Measurements from ENCODE around the gene DAPK1. TPM values are rescaled to one million over a fixed set of nuclear protein-coding genes. Genes with fewer than 3 reads are reported as not detected.
A peak's percentile ranks its signal among the peaks of the same experiment; 100 is the strongest.

Gene DAPK1
- total RNA-seq, 2 experiments from 2014 or later: 1.6 to 1.9 TPM

DNA sequence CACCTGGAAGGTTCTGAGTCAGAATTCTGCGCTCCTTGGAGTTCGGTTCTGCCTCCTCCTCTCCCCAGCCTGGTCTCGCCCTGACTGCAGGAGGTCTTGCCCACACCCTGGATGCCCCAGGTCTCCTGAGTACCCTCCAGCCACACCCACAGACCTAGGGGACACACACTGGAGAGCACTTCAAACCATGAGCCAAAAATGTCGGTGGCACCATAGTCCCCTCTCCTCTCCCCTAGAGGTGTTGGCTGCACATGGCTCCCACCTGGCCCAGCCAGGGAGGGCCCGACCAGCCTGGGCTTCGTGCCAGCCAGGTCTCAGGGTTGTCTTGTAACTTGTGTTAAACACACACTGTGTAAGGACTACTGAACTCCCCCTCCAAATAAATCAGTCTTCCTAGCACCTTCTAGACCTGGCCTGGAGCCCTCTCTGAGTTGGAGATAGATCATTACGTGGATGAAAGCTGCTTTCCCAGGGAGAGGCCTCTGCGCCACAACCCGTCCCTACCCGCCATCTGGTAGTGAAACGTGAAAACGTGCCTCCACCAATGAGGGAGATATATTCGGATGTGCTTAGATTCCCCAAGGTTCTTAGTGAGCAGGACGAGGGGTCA, 178.3 kb downstream of the DAPK1 start:
- DNase-seq: no peak
- no peak overlapping the region for H3K27ac Mint-ChIP-seq
- no peaks in the 10 kb centered on the region for H3K27me3 Mint-ChIP-seq

GRCh38 chr9:87676976-87677775, 179.5 kb downstream of the DAPK1 start:
- no peak overlapping the region for H3K27ac Mint-ChIP-seq
- H3K36me3 Mint-ChIP-seq: no peaks in the 10 kb centered on the region
- no peaks in the 10 kb centered on the region for H3K9me3 Mint-ChIP-seq
- H3K27me3 Mint-ChIP-seq: no peaks in the 10 kb centered on the region
- no peak for DNase-seq
- no peak overlapping the region for H3K4me3 Mint-ChIP-seq
- peaks cover 3% of the 10 kb centered on the region for H3K4me1 Mint-ChIP-seq

More for the DNA sequence above, 178.3 kb downstream of the DAPK1 start:
- H3K4me3 Mint-ChIP-seq: no peak overlapping the region
- peaks cover 3% of the 10 kb centered on the region for H3K4me1 Mint-ChIP-seq
- no peaks in the 10 kb centered on the region for H3K9me3 Mint-ChIP-seq
- H3K36me3 Mint-ChIP-seq: no peaks in the 10 kb centered on the region

DNA sequence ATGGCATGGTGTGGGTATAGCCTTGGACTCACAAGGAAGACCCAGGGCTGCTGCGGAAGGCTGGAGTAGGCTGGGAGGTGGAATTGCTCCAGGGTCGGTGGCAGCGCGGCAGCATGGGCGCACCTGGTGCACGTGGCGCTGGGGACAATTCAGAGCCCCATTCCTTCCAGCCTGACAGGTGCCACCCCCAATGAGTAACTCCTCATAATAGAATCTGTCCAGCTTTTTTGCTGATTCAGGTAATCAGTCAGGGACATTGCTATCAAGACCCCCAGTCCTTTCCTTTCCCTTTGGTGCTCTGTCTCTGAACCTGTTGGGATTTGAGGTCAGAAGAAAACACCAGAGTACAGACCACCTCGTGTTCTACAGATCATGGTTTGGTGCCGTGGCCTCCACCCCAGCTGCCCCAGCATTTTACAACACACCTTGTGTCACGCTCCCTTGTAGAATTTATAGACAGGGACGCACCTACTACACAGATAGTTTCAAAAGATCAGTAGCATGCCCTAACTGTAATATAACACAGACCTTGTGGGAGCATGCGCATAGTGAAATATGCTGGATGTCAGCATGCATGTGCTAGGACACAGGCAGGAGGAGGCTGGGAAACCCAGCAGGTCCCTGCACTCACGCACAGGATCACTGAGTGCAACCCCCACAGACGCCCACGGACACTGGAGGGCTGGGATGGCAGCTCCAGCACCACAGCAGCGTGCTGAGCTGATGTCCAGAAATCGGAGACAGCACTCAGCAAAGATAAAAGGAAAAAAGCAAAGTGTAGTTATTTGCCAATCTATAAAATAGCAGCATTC, 180.3 kb downstream of the DAPK1 start:
- Mint-ChIP-seq H3K27ac (no peak overlapping the region), H3K4me3 (no peak overlapping the region), H3K4me1 (peaks cover 3% of the 10 kb centered on the region), H3K9me3 (no peaks in the 10 kb centered on the region), H3K36me3 (no peaks in the 10 kb centered on the region), H3K27me3 (no peaks in the 10 kb centered on the region)
- no peak for DNase-seq

DNA sequence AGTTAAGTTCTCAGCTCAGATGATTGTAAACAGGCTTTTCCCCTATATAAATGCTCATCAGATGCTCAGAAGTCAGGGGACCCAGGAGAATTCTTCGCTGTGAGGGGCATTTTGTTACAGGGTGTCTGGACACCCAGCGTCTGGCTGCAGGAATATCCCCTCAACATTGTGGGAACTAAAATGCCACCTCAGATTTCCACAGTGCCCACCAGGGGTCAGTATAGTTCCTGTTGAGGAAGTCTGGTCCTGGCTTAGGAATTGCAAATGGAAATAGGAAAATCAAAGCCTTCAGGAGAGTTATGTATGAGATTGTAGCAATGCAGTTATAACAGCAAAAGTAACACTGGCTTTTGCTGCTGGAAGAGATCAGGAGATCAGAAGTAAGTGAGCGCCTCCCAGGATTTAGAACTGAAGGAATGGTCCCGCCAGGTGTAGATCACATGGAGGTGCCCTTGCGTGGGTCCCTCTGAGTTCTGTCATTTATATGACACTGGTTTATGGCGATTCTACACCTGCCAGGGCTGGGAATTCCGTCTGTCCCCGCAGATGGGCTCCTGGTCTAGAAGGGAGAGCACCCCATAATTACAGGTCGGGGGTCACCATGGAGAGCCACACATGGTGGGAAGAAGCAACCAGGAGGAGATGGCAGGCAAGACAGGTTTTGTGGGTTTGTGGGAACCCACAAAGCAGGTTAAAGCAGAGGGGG, 181.1 kb downstream of the DAPK1 start:
- Mint-ChIP-seq H3K4me1 (peaks cover 5% of the 10 kb centered on the region), H3K27me3 (no peaks in the 10 kb centered on the region), H3K9me3 (no peaks in the 10 kb centered on the region), H3K27ac (no peak overlapping the region), H3K36me3 (no peaks in the 10 kb centered on the region), H3K4me3 (no peak overlapping the region)
- DNase-seq: peak; percentile 12

- Mint-ChIP-seq H3K4me1 (peaks cover 13% of the 10 kb centered on the region), H3K36me3 (no peaks in the 10 kb centered on the region), H3K4me3 (no peak overlapping the region), H3K9me3 (no peaks in the 10 kb centered on the region), H3K27ac (no peak overlapping the region), H3K27me3 (no peaks in the 10 kb centered on the region)
- DNase-seq: no peak
These were observed 183.8 kb downstream of the DAPK1 start for GRCh38 chr9:87681271-87682061.

GRCh38 chr9:87682085-87682484, 184.4 kb downstream of the DAPK1 start:
- Mint-ChIP-seq H3K4me3 (no peak overlapping the region), H3K36me3 (no peaks in the 10 kb centered on the region), H3K9me3 (no peaks in the 10 kb centered on the region), H3K27me3 (no peaks in the 10 kb centered on the region), H3K4me1 (peaks cover 13% of the 10 kb centered on the region), H3K27ac (no peak overlapping the region)
- no peak for DNase-seq

DNA sequence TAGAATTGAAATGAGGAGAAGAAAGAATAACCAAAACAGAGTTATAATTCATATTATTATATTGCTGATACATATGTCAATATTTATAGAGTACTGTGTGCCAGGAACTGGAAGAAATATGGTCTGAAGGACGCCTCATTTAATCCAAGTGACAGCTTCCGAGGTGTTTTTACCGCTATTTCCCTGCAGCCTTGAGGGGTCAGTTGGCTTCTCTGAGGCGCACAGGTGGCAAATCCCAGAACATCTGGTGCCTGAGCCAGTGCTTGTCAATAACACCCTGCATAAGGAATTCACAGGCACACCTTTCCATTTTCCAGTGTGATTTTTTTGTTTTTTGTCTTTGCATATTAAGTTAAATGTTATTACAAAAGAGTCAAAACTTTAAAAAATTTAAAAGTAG, 185.0 kb downstream of the DAPK1 start:
- DNase-seq: no peak
- Mint-ChIP-seq H3K27ac (no peak overlapping the region), H3K27me3 (no peaks in the 10 kb centered on the region)

GRCh38 chr9:87683751-87684626, 186.3 kb downstream of the DAPK1 start:
- no peaks in the 10 kb centered on the region for H3K36me3 Mint-ChIP-seq
- H3K4me3 Mint-ChIP-seq: no peak overlapping the region
- peaks cover 13% of the 10 kb centered on the region for H3K4me1 Mint-ChIP-seq
- H3K9me3 Mint-ChIP-seq: no peaks in the 10 kb centered on the region
- no peaks in the 10 kb centered on the region for H3K27me3 Mint-ChIP-seq
- no peak overlapping the region for H3K27ac Mint-ChIP-seq
- DNase-seq: no peak

More for the DNA sequence above, 185.0 kb downstream of the DAPK1 start:
- Mint-ChIP-seq H3K4me1 (peaks cover 13% of the 10 kb centered on the region), H3K9me3 (no peaks in the 10 kb centered on the region), H3K4me3 (no peak overlapping the region), H3K36me3 (no peaks in the 10 kb centered on the region)

DNA sequence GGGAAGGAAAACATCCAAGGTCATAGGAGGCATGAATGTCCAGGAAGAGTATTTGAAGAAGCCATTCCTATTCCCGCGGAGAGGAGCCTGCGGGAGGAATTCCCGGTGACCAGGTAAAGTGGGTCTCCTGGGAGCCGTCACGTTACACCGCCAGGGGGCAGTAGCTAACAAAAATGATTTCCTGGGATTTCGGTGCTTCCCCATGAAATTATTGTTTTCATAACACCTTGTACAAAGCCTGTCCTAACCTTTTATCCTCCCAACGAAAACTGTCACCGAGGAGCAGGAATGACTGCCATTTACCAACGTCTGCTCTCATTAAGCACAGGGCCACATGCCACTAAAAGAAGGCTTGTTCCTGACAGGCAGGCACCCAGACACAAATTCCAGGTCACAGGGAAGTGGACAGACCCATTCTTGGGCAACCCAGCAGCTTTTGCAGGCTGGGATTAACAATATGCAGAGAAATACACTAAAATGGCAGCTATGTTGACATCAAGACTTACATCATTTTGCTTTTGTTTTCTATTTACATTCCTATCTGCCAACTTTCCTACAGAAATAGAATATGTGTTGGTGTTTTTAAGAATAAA, 187.1 kb downstream of the DAPK1 start:
- no peak overlapping the region for H3K27ac Mint-ChIP-seq
- H3K36me3 Mint-ChIP-seq: no peaks in the 10 kb centered on the region
- H3K4me3 Mint-ChIP-seq: no peak overlapping the region
- no peak for DNase-seq
- peaks cover 13% of the 10 kb centered on the region for H3K4me1 Mint-ChIP-seq
- no peaks in the 10 kb centered on the region for H3K9me3 Mint-ChIP-seq
- no peaks in the 10 kb centered on the region for H3K27me3 Mint-ChIP-seq

GRCh38 chr9:87685441-87685840, 187.8 kb downstream of the DAPK1 start:
- Mint-ChIP-seq H3K27me3 (no peaks in the 10 kb centered on the region), H3K4me3 (no peak overlapping the region), H3K4me1 (peaks cover 13% of the 10 kb centered on the region), H3K36me3 (peaks cover 2% of the 10 kb centered on the region), H3K9me3 (no peaks in the 10 kb centered on the region), H3K27ac (no peak overlapping the region)
- no peak for DNase-seq

DNA sequence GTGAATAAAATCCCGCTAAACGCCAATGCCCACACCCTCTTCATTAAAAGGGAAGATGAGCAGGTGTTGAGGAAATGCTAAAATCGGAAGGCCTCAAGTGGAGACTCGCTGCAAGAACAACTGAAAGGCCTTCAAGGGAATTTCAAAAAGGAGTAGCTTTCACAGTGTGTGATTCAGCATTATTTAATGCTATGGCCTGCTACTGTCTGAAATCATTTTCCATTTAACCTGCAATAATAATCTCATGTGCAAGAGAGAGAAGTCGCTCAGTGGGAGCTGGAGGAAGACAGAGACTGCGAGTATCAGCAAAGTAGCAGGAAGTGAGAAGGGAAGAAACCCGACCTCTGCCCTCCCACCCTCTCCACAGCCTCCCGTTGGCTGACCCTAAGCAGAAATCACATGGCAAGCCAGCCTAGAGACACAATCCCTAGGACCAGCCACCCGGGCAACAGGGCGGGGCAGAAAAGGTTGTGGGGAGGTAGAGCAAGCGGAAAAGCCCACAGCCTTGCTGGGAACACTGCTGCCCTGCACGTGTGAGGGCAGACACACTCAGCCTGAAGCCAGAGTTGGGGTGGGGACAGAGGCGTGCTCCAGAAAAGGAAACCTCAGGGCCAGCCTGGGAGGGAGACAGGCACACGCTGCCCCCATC, 188.3 kb downstream of the DAPK1 start:
- Mint-ChIP-seq H3K27me3 (no peaks in the 10 kb centered on the region), H3K9me3 (no peaks in the 10 kb centered on the region), H3K27ac (no peak overlapping the region), H3K4me3 (no peak overlapping the region), H3K36me3 (peaks cover 2% of the 10 kb centered on the region), H3K4me1 (peaks cover 13% of the 10 kb centered on the region)
- no peak for DNase-seq

DNA sequence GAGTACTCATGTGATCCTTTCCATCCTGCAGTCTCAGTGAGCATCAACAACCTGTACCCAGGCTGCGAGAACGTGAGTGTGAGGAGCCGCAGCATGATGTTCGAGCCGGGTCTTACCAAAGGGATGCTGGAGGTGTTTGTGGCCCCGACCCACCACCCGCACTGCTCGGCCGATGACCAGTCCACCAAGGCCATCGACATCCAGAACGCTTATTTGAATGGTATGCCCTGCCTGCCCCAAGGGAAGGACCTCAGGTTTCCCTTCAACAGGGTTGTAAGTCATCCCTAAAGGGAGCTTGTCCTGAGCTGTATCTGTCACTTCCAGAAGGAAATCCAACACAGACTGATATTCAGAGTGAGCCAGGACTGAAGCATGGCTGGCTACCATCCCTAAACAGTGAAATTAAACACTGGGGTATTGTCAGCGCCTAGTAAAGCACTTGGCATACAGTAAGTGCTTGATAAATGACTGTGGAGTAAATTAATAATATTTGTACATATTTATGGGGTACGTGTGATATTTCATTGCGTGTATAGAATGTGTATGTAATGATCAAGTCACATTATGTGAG, 188.9 kb downstream of the DAPK1 start:
- H3K36me3 Mint-ChIP-seq: peaks cover 2% of the 10 kb centered on the region
- H3K4me3 Mint-ChIP-seq: no peak overlapping the region
- H3K27ac Mint-ChIP-seq: no peak overlapping the region
- no peak for DNase-seq
- H3K27me3 Mint-ChIP-seq: no peaks in the 10 kb centered on the region
- no peaks in the 10 kb centered on the region for H3K9me3 Mint-ChIP-seq
- H3K4me1 Mint-ChIP-seq: peaks cover 13% of the 10 kb centered on the region
